ENCODE data around the gene HUNK.
"Not testable (repeated sequence)": the region's sequence is repeated elsewhere in the genome, so short reads cannot be mapped to it uniquely, and the experiment has no call there.

The HUNK gene

GRCh38 chr21:32007456-32007855 is 134.6 kb downstream of the HUNK start:
- no peak for DNase-seq

- DNase-seq = no peak
Observed at GRCh38 chr21:32008714-32009113, 135.9 kb downstream of the HUNK start.

- DNase-seq = no peak
Observed at GRCh38 chr21:32009263-32009662, 136.4 kb downstream of the HUNK start.

DNA sequence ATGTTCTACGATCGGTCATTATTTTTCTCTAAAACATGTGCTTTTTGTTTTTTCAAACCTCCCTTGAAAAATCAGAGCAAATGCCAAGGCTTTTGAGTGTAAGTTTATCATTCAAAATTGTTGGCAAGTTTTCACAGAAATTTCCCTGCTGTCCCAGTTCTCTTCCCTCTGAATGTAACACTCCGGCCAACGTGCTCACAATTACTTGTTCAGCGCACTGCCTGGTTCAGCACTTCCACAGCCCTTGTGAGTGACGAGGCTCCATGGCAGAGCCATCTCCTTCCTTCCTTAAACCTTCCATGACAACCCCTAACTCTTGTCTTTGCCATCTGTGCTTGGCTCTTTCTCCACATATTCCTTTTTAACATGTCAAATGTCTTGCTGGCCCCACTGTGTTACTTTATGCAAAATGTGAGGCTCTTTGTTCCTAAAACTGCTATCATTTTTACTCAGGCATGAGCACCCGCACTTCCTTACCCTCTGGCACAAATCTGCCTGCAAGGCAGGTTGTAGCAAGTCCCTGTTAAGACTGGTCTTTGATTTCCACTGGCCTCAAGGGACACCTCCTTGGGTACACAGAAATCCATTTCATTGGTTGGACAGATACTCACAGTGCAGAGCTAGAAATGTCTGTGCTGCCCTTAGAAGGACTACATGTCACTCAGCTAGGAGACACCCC is 142.8 kb downstream of the HUNK start:
- DNase-seq = no peak

- no peak for DNase-seq
Observed at GRCh38 chr21:32018381-32018780, 145.6 kb downstream of the HUNK start.

DNA sequence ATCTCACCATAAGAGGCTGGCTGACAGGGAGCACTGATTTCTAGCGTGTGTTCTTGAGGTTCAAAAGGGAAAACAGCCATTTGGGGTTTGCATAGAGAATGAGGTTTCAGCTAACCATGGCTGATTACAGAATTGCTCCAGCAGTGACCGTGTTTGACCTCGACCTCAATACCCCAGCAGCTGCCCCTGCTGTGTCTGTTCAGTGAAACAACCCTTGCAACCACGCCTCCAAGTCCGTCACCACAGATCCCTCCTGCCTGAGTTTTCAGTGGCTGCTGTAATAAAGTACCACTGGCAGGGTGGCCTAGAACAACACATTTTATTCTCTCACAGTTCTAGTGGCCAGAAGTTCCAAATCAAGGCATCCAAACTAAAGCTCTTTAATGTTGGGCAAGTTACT is 147.7 kb downstream of the HUNK start:
- DNase-seq = no peak

- DNase-seq = no peak
Observed at GRCh38 chr21:32021319-32021994, 148.6 kb downstream of the HUNK start.

GRCh38 chr21:32022146-32022545 is 149.3 kb downstream of the HUNK start:
- DNase-seq = no peak

- no peak for DNase-seq
Observed at GRCh38 chr21:32030146-32030652, 157.4 kb downstream of the HUNK start.

GRCh38 chr21:32034850-32035249 is 162.0 kb downstream of the HUNK start:
- no peak for DNase-seq

DNA sequence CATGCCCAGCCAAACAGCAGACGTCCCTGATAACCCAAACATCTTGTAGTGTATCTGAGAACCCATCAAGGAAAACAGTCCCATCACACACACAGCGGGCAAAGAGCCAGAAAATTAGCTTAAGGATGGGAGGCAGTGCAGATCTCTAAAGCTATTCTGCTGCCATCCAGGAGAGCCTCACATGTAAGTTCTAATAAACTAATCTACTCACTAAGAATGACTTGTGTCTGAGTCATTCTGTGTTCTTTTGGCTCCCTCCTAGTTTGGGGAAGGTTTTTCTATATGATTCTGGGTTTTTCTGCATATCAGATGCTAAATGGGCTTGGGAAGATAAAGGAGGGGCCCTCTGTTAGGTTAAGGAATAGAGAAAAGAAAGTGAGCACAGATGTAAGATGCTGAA is 162.8 kb downstream of the HUNK start:
- DNase-seq = no peak

DNA sequence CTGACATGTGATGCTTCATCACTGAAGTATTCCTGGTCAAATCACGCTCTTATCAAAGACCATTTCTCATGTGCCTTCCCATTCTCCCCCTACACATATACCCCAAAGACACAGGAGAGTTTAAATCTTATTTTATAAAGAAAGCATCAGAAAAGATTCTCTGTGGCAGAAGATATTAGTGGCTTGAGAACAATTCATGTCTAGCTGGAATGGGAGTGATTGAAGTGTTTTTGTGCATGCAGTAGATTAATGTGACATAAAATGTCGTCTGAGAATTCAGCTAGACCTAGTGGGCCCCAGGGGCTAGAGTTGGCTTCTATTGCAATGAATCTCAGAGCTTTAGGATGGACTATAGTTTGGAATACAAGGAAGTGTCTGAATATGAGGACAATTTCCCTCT is 163.9 kb downstream of the HUNK start:
- DNase-seq = no peak

DNA sequence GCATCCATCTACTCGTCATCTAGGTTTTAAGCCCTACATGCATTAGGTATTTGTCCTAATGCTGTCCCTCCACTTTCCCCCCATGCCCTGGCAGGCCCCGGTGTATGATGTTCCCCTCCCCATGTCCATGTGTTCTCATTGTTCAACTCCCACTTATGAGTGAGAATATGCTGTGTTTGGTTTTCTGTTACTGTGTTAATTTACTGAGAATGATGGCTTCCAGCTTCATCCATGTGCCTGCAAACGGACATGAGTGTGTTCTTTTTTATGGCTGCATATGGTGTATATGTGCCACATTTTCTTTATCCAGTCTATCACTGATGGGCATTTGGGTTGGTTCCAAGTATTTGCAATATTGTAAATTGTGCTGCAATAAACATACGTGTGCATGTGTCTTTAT is 165.9 kb downstream of the HUNK start:
- DNase-seq = not testable (repeated sequence)

DNA sequence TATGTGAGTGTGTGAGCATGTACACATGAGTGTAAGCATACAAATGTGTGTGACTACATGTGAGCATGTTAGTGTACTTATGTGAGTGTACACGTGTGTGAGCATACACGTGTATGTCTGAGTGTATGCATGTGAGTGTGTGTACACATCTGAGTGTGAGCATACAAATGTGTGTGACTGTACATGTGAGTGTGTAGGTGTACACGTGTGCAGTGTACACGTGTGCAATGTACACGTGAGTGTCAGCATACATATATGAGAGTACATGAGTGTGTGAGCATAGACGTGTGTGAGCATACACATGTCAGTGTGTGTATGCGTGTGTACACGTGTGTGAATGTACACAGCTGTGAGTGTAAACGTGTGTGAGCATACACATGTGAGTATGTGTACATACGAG is 170.6 kb downstream of the HUNK start:
- no peak for DNase-seq

DNA sequence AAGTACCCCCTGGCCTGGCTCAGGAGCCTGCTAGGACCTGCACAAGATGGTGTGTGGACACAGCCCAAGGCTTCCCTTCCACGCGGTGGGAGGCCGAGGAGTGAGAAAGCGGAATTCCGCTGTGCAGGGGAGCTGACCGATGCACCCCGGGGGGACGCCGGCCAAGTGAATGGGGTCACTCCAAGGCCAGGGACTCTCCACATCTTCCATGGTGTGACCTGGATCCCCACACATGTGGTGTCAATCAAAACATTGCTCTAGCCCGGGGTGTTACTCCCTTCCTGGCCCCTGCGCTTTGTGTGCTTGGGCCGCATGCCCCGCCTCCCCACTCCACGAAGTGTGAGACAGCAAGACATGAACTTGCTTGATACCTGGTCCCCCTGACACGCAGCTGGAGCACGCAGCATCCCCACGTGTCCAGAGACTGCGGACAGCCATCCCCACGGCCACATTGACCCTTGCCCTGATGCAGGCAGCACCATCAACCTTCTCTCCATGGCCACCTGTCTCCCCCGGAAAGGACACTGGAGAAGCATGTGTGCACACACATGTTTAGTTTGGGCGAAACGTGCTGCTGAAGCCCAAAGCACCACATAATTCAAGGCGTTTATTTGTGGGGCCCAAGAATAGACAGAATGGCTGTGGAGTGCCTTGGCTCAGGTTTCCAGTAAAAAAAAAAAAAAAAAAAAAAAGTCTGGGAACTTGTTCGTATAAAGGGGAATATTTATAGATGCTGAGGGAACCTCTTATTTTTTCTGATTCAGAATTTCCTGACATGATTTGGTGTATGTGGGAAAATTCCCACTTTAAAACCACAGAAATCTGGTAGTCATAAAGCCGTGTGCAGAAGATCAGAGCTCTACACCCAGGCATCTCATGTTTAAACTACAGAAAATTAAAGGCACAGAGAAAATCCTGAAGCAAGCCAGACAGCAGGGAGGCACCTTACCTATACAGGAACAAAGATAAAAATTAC is 171.7 kb downstream of the HUNK start:
- DNase-seq = no peak

DNA sequence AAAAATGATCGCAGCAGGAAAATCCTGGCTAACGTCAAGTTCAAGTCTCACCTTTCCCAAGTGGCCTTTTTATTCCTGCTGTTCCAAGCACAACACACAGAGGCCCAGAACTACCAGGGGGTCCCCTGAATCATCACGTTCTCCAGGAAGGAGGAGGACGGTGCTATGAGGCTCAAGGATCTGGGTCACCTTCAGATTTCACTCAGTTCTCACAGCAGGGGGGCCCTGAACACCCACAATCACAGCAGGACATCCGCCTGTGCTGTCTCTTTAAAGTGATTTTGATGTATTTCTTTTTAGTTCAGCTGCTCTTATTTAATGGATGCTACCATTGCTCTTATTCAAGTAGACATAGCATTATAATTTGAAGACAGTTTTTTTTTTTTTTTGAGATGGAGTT is 173.4 kb downstream of the HUNK start:
- no peak for DNase-seq

DNA sequence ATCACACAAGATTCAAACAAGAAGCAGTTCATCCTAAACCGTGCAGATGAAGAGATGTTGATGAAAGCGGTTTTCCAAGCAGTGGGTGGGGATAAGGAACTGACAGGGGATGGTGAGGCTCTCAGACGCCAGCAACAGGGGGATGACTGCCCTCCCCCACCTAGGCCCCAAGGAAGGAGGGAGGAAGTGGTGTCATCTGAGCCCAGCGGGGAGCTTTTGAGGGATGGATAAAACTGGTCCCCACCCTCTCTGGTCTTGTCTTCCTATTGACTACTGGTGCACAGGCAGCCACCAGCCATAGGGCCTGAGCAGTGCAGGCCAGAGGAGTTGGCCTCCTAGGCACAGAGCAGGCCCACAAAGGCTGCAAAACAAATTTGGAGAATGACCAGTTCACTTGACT is 175.5 kb downstream of the HUNK start:
- no peak for DNase-seq

Data from stimulated activated CD8-positive, alpha-beta memory T cell treated with anti-CD3 and anti-CD28 coated beads, Interleukin-4, amount 100 ng/mL, for 48 hours (primary cell).